Gastrocnemius medialis (tissue), 4 donors: ENCODE results near the gene COL1A1. TPM values are rescaled to one million over a fixed set of nuclear protein-coding genes. Genes with fewer than 3 reads are reported as not detected.

Source experiments
- ATAC-seq, 2 donors: fragments of 150-250 bp; one replicate each; pipeline ENCODE4 v1.9.1; 2016
- DNase-seq, 2 donors: peaks; one replicate each; pipeline ENCODE4 v3.0.0-alpha.2; 2019
- H3K27ac ChIP-seq, 4 donors: fragments of 200-600 bp; sonication (generic); 1 replicate in 1 of 4; 2 replicates in 3 of 4; pipeline ENCODE4 v1.5.1; 2016 to 2018; ENCODE audit warnings: mild to moderate bottlenecking in 2 of 4, moderate library complexity in 1 of 4
- H3K27me3 ChIP-seq, 3 donors: fragments of 200-600 bp; sonication (generic) in 2 of 3; 1 replicate in 1 of 3; 2 replicates in 2 of 3; pipeline versions ENCODE4 v1.5.1 to v1.6.0; 2016 to 2019; ENCODE audit warnings: mild to moderate bottlenecking in 1 of 3, moderate library complexity in 1 of 3
- H3K36me3 ChIP-seq, 2 donors: fragments of 200-600 bp; sonication (generic) in 1 of 2; one replicate each; pipeline ENCODE4 v1.5.1; 2017 to 2018
- H3K4me1 ChIP-seq, 2 donors: fragments of 200-600 bp; sonication (generic) in 1 of 2; one replicate each; pipeline ENCODE4 v1.5.1; 2016 to 2017; ENCODE audit warnings: mild to moderate bottlenecking in 2 of 2
- H3K4me3 ChIP-seq, 4 donors: fragments of 200-600 bp; sonication (generic) in 3 of 4; 1 replicate in 1 of 4; 2 replicates in 3 of 4; pipeline ENCODE4 v1.5.1; 2016 to 2019; ENCODE audit warnings: mild to moderate bottlenecking in 2 of 4
- H3K9me3 ChIP-seq, 3 donors: fragments of 200-600 bp; sonication (generic) in 2 of 3; 1 replicate in 1 of 3; 2 replicates in 2 of 3; pipeline ENCODE4 v1.5.1; 2016 to 2019
- CTCF ChIP-seq, 5 experiments: fragments of 450-650 bp in 3 of 5; fragments of 200-600 bp in 2 of 5; sonication (generic) in 2 of 5; IDR thresholded peaks in 4 of 5; conservative IDR thresholded peaks in 1 of 5; 1 replicate in 4 of 5; 2 replicates in 1 of 5; pipeline ENCODE4 v1.5.1; 2016 to 2019; ENCODE audit warnings: antibody characterized with exemption in 5 of 5, mild to moderate bottlenecking in 3 of 5, moderate library complexity in 3 of 5
- POLR2A ChIP-seq, 2 donors: fragments of 450-650 bp; IDR thresholded peaks; one replicate each; pipeline ENCODE4 v1.6.1; 2017; ENCODE audit warnings: antibody characterized with exemption in 2 of 2, mild to moderate bottlenecking in 2 of 2, moderate library complexity in 2 of 2
- in situ Hi-C, 4 donors: fragments of 200-750 bp; cut with MboI; loops; one replicate each; pipeline versions ENCODE4 v1.15.0 to v1.8.0; 2017; ENCODE audit warnings: low sequenced_read_pairs in 4 of 4
- intact Hi-C: fragments of 100-400 bp; cut with DNase I; formaldehyde crosslinking; loops from one replicate; pipeline ENCODE4 v1.15.1; 2023; ENCODE audit warnings: low total_unique reads
- total RNA-seq, 4 donors: library from RNA; depleted of rRNA; stranded (reverse); fragments of >200 nt; gene quantifications; one replicate each; pipeline versions ENCODE4 v1.1.0 to v1.2.3, GENCODE V29; 2016

Gene COL1A1
- total RNA-seq, 4 donors from 2014 or later, result 1.7 to 9.5 (median 5.1) TPM

GRCh38 chr17:50192618-50193291 is 8.7 kb downstream of the COL1A1 start:
- H3K4me3 ChIP-seq, result no peak overlapping the region
- in situ Hi-C loops, result no loop called here
- ATAC-seq, result no peak

GRCh38 chr17:50192144-50192617 is 9.2 kb downstream of the COL1A1 start:
- DNase-seq, result no peak
- intact Hi-C loops (no loop called here), in situ Hi-C loops (no loop called here)
- Histone ChIP-seq H3K9me3 (no peaks in the 10 kb centered on the region), H3K4me1 (no peaks in the 10 kb centered on the region), H3K36me3 (no peaks in the 10 kb centered on the region), H3K27me3 (no peaks in the 10 kb centered on the region), H3K27ac (no peak overlapping the region), H3K4me3 (no peak overlapping the region)
- no peak for ATAC-seq
- TF ChIP-seq CTCF (IDR thresholded peaks at IDR 0.05 in 4 of 5, conservative IDR thresholded peaks at IDR 0.05 in 1 of 5), result no peak
- no peak for TF ChIP-seq POLR2A (IDR thresholded peaks at IDR 0.05)

More at GRCh38 chr17:50192618-50193291, 8.7 kb downstream of the COL1A1 start:
- intact Hi-C loops, result no loop called here
- no peak for DNase-seq
- no peaks in the 10 kb centered on the region for H3K9me3 ChIP-seq
- H3K27me3 ChIP-seq, result no peaks in the 10 kb centered on the region
- no peak overlapping the region for H3K27ac ChIP-seq
- TF ChIP-seq CTCF (IDR thresholded peaks at IDR 0.05 in 4 of 5, conservative IDR thresholded peaks at IDR 0.05 in 1 of 5), result no peak
- TF ChIP-seq POLR2A (IDR thresholded peaks at IDR 0.05), result no peak
- H3K4me1 ChIP-seq, result no peaks in the 10 kb centered on the region
- H3K36me3 ChIP-seq, result no peaks in the 10 kb centered on the region

- ATAC-seq (no peak), DNase-seq (no peak)
- intact Hi-C loops (no loop called here), in situ Hi-C loops (no loop called here)
- Histone ChIP-seq H3K9me3 (no peaks in the 10 kb centered on the region), H3K27me3 (no peaks in the 10 kb centered on the region), H3K4me1 (no peaks in the 10 kb centered on the region), H3K4me3 (no peak overlapping the region), H3K27ac (no peak overlapping the region), H3K36me3 (no peaks in the 10 kb centered on the region)
- TF ChIP-seq CTCF (IDR thresholded peaks at IDR 0.05 in 4 of 5, conservative IDR thresholded peaks at IDR 0.05 in 1 of 5) (no peak), POLR2A (IDR thresholded peaks at IDR 0.05) (no peak)
Measured at GRCh38 chr17:50191359-50192143, 9.9 kb downstream of the COL1A1 start.

GRCh38 chr17:50190603-50191358 is 10.7 kb downstream of the COL1A1 start:
- TF ChIP-seq CTCF (IDR thresholded peaks at IDR 0.05 in 4 of 5, conservative IDR thresholded peaks at IDR 0.05 in 1 of 5) (no peak), POLR2A (IDR thresholded peaks at IDR 0.05) (no peak)

More at GRCh38 chr17:50190603-50191358, 10.7 kb downstream of the COL1A1 start:
- ATAC-seq (no peak), DNase-seq (no peak)
- H3K9me3 ChIP-seq, result no peaks in the 10 kb centered on the region
- in situ Hi-C loops (no loop called here), intact Hi-C loops (no loop called here)
- no peaks in the 10 kb centered on the region for H3K27me3 ChIP-seq
- H3K4me3 ChIP-seq, result no peak overlapping the region
- no peaks in the 10 kb centered on the region for H3K4me1 ChIP-seq
- no peak overlapping the region for H3K27ac ChIP-seq
- H3K36me3 ChIP-seq, result no peaks in the 10 kb centered on the region
